CD14-positive monocyte (primary cell): ENCODE results near the gene PWWP2A. TPM values are rescaled to one million over a fixed set of nuclear protein-coding genes. Genes with fewer than 3 reads are reported as not detected.

Source experiments
- DNase-seq, 3 donors: peaks; one replicate each; pipeline ENCODE4 v3.0.0-alpha.2; 2011 to 2022
- H2AFZ ChIP-seq: 2 replicates; pipeline ENCODE4 v1.6.0; 2012; ENCODE audit warnings: mild to moderate bottlenecking, low read depth, low read length, inconsistent platforms; ENCODE audit not compliant: insufficient read depth, poor library complexity, severe bottlenecking
- H3K27ac ChIP-seq, 2 donors: 1 replicate in 1 of 2; 2 replicates in 1 of 2; pipeline ENCODE4 v1.5.1; 2012 to 2013; ENCODE audit warnings: low read length in 2 of 2, control low read depth in 1 of 2, inconsistent platforms in 1 of 2, low read depth in 1 of 2, mild to moderate bottlenecking in 1 of 2
- H3K27me3 ChIP-seq, 2 donors: one replicate each; pipeline versions ENCODE4 v1.6.0 to v1.6.1; 2011 to 2013; ENCODE audit warnings: low read length in 2 of 2; ENCODE audit not compliant: control insufficient read depth in 2 of 2, insufficient read depth in 2 of 2
- H3K36me3 ChIP-seq, 2 donors: replicated peaks in 1 of 2; 1 replicate in 1 of 2; 2 replicates in 1 of 2; pipeline versions ENCODE4 v1.5.1 to v1.6.1; 2012 to 2013; ENCODE audit warnings: low read length in 2 of 2, control low read depth in 1 of 2, inconsistent platforms in 1 of 2, mild to moderate bottlenecking in 1 of 2; ENCODE audit not compliant: insufficient read depth in 2 of 2, control insufficient read depth in 1 of 2
- H3K4me1 ChIP-seq, 2 donors: 1 replicate in 1 of 2; 2 replicates in 1 of 2; pipeline versions ENCODE4 v1.5.1 to v1.6.1; 2012 to 2013; ENCODE audit warnings: low read length in 2 of 2, control low read depth in 1 of 2, inconsistent platforms in 1 of 2, mild to moderate bottlenecking in 1 of 2, moderate library complexity in 1 of 2; ENCODE audit not compliant: insufficient read depth in 2 of 2, control insufficient read depth in 1 of 2
- H3K4me2 ChIP-seq: replicated peaks from 2 replicates; pipeline ENCODE3; 2012; ENCODE audit warnings: low read length, moderate library complexity, mild to moderate bottlenecking; ENCODE audit not compliant: poor library complexity, severe bottlenecking; ENCODE audit errors: extremely low read depth
- H3K4me3 ChIP-seq, 3 experiments: fragments of 200-600 bp in 1 of 3; sonication (generic) in 1 of 3; replicated peaks in 1 of 3; 1 replicate in 2 of 3; 2 replicates in 1 of 3; pipeline ENCODE4 v1.5.1; 2011 to 2013; ENCODE audit warnings: low read length in 3 of 3, mild to moderate bottlenecking in 3 of 3, control low read depth in 2 of 3, low read depth in 2 of 3, inconsistent platforms in 1 of 3, moderate library complexity in 1 of 3
- H3K79me2 ChIP-seq: 2 replicates; pipeline ENCODE4 v1.6.0; 2012; ENCODE audit warnings: mild to moderate bottlenecking, control low read depth, inconsistent platforms, low read length, moderate library complexity; ENCODE audit not compliant: insufficient read depth
- H3K9ac ChIP-seq: 2 replicates; pipeline ENCODE4 v1.6.0; 2017; ENCODE audit warnings: low read length, mild to moderate bottlenecking; ENCODE audit not compliant: insufficient read depth, poor library complexity, severe bottlenecking
- H3K9me3 ChIP-seq, 2 donors: replicated peaks in 1 of 2; 1 replicate in 1 of 2; 2 replicates in 1 of 2; pipeline versions ENCODE4 v1.5.1 to v1.6.1; 2012 to 2013; ENCODE audit warnings: low read length in 2 of 2, control low read depth in 1 of 2; ENCODE audit not compliant: control insufficient read depth in 1 of 2, insufficient read depth in 1 of 2
- H4K20me1 ChIP-seq: 2 replicates; pipeline ENCODE4 v1.6.0; 2012; ENCODE audit warnings: mild to moderate bottlenecking, low read length, control low read depth, moderate library complexity; ENCODE audit not compliant: insufficient read depth
- H3K27ac Mint-ChIP-seq, 7 donors: one replicate each; pipeline ENCODE4 v1.8.0; 2020; ENCODE audit warnings: mild to moderate bottlenecking in 7 of 7, mixed read lengths in 7 of 7, moderate library complexity in 6 of 7, inconsistent platforms in 2 of 7
- H3K27me3 Mint-ChIP-seq, 3 donors: one replicate each; pipeline ENCODE4 v1.8.0; 2021 to 2022; ENCODE audit warnings: low read depth in 3 of 3, mild to moderate bottlenecking in 3 of 3, mixed read lengths in 3 of 3, moderate library complexity in 3 of 3, inconsistent platforms in 1 of 3
- H3K36me3 Mint-ChIP-seq, 2 donors: one replicate each; pipeline ENCODE4 v1.8.0; 2020; ENCODE audit warnings: mixed read lengths in 2 of 2, inconsistent platforms in 1 of 2, mild to moderate bottlenecking in 1 of 2
- H3K4me1 Mint-ChIP-seq: one replicate; pipeline ENCODE4 v1.8.0; 2020; ENCODE audit warnings: mild to moderate bottlenecking, mixed read lengths
- H3K4me3 Mint-ChIP-seq, 2 donors: one replicate each; pipeline ENCODE4 v1.8.0; 2020; ENCODE audit warnings: mild to moderate bottlenecking in 2 of 2, mixed read lengths in 2 of 2, moderate library complexity in 1 of 2
- H3K9me3 Mint-ChIP-seq, 7 donors: one replicate each; pipeline ENCODE4 v1.8.0; 2020 to 2022; ENCODE audit warnings: mixed read lengths in 7 of 7, mild to moderate bottlenecking in 6 of 7, moderate library complexity in 6 of 7, inconsistent platforms in 2 of 7
- CTCF ChIP-seq: fragments of 200-600 bp; IDR thresholded peaks from one replicate; pipeline ENCODE4 v1.8.0; 2022; ENCODE audit warnings: antibody characterized with exemption, mild to moderate bottlenecking
- WGBS: methylation state at CpG from one replicate; pipeline ENCODE4 v1.1.5; 2013; ENCODE audit warnings: missing lambda C conversion rate; ENCODE audit not compliant: insufficient coverage; 5-methylcytosine and 5-hydroxymethylcytosine counted together
- intact Hi-C, 2 donors: fragments of 100-400 bp; cut with micrococcal nuclease; formaldehyde crosslinking; loops; one replicate each; pipeline versions ENCODE4 v1.15.0 to v1.15.1; 2023
- polyA plus RNA-seq, 3 donors: library from polyadenylated mRNA; depleted of rRNA in 1 of 3; unstranded in 2 of 3; stranded (reverse) in 1 of 3; fragments of 300-500 nt in 2 of 3; fragments of >200 nt in 1 of 3; fragmentation: Illumina TruSeq in 2 of 3; gene quantifications; 1 replicate in 2 of 3; 2 replicates in 1 of 3; pipeline ENCODE4 v1.2.3, GENCODE V29; 2012 to 2021

PWWP2A gene
- polyA plus RNA-seq, 3 donors, result 18.8 to 21.6 (median 18.9) TPM

DNA sequence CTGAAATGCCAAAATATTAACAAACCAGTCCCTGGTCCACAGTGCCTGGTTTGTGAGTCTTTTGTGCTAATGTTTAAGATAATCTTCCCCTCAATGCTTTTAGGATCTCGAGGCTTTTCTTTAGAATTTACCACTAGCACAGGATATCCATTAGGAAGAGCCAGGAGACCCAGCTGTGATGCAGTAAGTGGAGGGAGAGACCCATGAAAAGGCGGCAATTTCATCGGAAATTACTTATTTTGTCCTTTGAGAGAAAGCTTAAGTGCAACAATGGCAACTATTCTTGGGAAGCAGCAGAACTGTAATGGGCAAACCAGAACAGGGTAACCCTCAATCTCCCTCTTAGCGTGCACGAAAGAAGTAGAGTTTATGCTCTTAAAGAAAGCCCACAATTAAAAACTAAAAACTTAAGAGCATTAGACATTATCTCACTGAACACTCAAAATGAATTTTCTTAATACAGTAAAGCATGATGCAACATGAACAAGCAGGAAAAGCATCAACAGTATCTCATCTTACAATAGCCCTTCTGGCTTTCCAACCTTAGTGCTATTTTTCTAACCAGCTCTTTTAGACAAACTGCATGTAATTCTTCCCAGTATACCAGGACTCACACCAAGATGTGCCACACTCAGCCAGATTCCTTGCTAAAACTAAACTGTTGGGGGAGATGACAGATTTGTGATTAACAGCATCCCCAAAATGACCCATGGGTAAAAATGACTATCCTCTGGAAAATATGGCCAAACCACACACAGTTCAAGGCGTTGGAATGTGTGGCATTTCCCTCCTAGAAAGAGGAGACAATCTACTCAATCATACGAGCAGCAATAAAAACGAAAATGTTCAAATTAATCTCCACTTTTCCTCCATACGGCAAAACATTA, 36.4 kb downstream of the PWWP2A start:
- Histone ChIP-seq H3K4me1 (peaks cover 2 to 6% of the 10 kb centered on the region in 2 donors), H3K9ac (no peak overlapping the region), H3K4me3 (no peak overlapping the region), H3K79me2 (peaks cover 7% of the 10 kb centered on the region), H3K27ac (no peak overlapping the region), H3K36me3 (peaks cover 16 to 21% of the 10 kb centered on the region in 2 donors), H3K27me3 (no peaks in the 10 kb centered on the region), H2AFZ (no peak overlapping the region), H3K4me2 (no peak overlapping the region), H3K9me3 (no peaks in the 10 kb centered on the region), H4K20me1 (peaks cover 5% of the 10 kb centered on the region)
- no peak for DNase-seq
- Mint-ChIP-seq H3K4me3 (no peak overlapping the region), H3K9me3 (no peaks in the 10 kb centered on the region), H3K27ac (peak overlapping the region in 1 of 7 donors; percentile 60), H3K36me3 (peaks cover 17 to 23% of the 10 kb centered on the region in 2 donors), H3K27me3 (no peaks in the 10 kb centered on the region), H3K4me1 (peaks cover 5% of the 10 kb centered on the region)
- no peak for TF ChIP-seq CTCF
- no CpG with 5 or more reads among the region's 9 CpGs for WGBS
- intact Hi-C loops, result no loop called here

- no peak for DNase-seq
- Histone ChIP-seq H3K4me1 (peaks cover 0 to 6% of the 10 kb centered on the region in 2 donors), H3K79me2 (no peaks in the 10 kb centered on the region), H3K4me3 (no peak overlapping the region), H2AFZ (no peak overlapping the region), H3K4me2 (no peak overlapping the region), H3K9ac (no peak overlapping the region), H3K36me3 (peaks cover 21 to 35% of the 10 kb centered on the region in 2 donors), H3K27ac (peak overlapping the region in 1 of 2 donors; percentile 41), H3K9me3 (no peaks in the 10 kb centered on the region), H4K20me1 (peaks cover 5% of the 10 kb centered on the region), H3K27me3 (no peaks in the 10 kb centered on the region)
- no peak for TF ChIP-seq CTCF
- H3K4me1 Mint-ChIP-seq, result peaks cover 4% of the 10 kb centered on the region
- H3K4me3 Mint-ChIP-seq, result no peak overlapping the region
- H3K27me3 Mint-ChIP-seq, result no peaks in the 10 kb centered on the region
- intact Hi-C loops, result no loop called here
- H3K36me3 Mint-ChIP-seq, result peaks cover 26 to 32% of the 10 kb centered on the region in 2 donors
- 100% methylated on average over 1 of the region's 3 CpGs for WGBS
- no peaks in the 10 kb centered on the region for H3K9me3 Mint-ChIP-seq
- peak overlapping the region in 2 of 7 donors; percentile 21 to 48 for H3K27ac Mint-ChIP-seq
Measured at GRCh38 chr5:160081495-160081894, 37.8 kb downstream of the PWWP2A start.
